HuH-7.5 (cell line): Measurements from ENCODE around the gene MYO5B.

Experiments
- DNase-seq: peaks from one replicate; pipeline ENCODE4 v3.0.0; 2011; ENCODE audit warnings: low spot score

The MYO5B gene

DNA sequence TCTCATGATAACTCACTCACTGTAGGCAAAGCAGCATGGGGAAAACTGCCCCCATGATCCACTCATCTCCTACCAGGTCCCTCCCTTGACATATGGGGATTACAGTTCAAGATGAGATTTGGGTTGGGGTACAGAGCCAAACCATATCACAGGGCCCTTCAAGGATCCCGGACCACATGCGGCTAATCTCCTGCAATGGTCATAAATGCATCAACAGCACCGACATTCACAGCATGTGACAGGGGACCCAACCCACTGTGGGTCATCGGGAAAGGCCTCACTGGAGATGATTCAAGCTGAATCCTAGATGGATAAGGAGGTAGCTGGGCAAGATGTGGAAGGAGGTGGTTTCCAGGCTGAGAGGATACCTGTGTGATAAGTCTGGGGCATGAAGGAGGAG is 129.4 kb downstream of the MYO5B start:
- no peak for DNase-seq

DNA sequence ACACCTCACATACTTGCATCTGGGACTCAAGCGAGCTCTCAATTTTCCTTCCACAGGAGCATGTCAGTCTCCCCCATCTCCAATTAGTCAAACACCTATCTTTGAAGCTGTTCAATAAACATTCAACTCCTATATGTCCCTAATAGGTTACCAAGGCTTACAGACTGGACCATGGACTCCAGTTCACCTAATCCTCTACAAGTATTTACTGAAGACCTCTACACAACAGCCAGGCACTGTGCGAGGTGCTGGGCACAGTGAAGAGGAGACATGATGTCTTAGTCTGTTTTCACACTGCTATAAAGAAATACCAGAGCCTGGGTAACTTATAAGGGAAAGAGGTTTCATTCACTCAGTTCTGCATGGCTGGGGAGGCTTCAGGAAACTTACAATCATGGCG is 129.9 kb downstream of the MYO5B start:
- DNase-seq, result no peak

DNA sequence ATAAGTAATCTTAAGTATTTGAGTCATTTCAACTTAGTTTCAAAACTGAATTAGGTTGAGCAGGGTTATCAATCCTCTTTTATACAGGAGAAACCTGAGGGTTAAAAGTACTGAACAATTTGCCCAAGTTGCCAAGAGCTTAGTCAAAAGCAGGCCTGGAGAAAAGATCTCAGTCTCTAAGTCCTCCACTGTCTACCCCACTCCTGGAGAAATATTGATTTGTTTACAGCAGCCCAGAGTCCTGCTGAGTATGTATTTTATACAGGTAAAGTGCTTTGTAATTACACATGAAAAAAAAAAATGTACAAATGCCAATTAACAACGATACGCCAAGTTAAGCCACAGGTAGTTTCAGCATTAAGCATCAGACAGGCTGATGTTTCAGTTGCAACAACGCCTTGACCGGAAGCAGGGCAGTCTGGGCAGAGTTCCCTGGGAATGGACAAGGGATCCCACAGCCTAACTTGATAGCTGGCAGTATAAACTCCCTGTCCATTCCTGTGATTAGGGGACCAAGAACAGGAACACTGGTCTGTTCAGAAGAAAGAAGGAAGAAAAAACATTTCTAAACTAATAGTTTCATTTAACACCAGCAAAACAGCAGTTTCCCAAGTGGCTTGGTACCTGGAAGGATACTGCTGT is 132.9 kb downstream of the MYO5B start:
- no peak for DNase-seq

DNA sequence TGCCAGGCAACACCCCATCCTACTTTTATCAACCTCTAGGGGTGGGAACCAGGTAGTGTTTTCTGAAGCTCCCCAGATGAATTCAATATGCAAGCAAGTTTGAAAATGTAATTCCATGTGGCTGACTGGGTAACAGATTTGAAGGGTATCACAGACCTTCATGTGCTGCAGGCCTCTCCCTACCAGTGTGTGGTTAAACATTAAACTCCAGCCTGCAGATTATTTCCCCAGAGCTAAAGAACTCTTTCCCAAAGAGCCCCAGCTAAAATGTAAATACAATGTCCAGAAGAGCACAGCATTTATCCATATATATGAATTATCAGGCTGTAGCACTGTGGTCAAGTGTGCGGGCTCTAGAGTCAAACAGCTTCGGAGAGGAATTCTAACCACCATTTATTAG is 134.1 kb downstream of the MYO5B start:
- no peak for DNase-seq

DNA sequence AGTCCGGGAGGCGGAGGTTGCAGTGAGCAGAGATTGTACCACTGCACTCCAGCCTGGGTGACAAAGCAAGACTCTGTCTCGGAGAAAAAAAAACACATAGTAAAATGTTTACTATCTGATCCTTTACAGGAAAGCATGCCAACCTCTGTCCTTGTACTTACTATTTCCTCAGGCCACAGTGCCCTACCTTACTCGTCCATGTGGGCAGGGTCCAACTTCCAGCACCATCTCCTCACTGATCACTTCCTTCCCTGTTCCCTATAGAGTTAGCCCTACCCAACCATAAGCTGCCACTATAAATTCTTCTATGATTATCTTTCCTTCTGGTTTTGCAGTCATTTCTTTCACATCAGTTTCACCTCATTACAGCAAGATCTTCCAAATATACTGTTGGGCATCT is 136.2 kb downstream of the MYO5B start:
- no peak for DNase-seq

DNA sequence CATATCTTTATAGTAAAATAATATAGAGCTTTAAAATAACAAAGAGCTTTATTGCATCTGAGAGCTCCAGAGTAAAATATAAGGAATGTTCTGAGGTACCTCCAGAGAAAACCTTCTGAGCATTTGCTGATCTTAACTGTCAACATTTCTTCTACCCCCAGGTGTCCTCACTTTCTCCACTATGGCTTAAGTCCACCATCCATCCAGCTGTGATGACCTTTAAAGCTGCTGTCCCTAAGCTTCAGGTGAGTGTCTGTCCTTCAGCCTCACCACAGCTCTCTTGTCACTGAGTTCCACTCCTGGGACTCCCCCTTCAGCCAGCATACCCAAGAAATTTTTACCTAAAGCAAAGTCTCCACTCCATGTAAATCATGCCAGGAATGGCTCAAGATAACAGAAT is 137.9 kb downstream of the MYO5B start:
- DNase-seq, result no peak

DNA sequence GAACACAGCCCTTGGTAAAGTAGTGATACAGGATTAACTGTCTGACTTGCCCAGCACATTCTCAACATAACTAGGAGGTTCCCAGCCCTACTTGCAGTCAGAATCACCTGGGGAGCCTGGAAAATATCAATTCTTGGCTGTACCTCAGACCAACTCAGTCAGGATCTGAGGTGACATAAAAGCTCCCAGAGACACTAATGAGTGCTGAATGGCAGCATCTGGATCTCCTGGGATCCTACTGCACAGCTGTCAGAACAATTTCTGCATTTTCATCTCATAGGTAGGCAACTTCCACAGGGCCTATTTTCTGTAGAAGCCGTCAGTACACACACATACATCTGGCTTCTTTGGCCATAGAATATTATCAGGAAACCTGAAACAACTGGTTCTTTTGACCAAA is 138.8 kb downstream of the MYO5B start:
- DNase-seq, result no peak

DNA sequence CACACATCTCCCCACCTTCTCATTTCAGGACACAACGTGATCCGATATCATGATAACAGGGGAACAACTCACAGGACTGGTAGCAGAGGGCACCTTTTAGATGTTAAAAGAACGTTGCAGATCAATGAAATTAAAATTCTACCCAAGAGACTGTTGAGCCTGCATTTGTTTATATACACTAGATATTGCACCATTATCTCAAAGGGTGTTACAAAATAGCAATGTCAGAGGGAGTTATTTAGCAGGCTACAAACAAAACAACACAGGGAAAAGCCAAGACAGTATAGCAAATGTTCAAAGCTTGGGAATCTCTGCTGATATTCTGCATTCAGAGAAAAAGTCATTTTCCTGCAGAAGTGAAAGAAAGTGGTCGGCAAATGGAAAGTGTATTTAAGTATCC is 139.5 kb downstream of the MYO5B start:
- DNase-seq, result no peak

DNA sequence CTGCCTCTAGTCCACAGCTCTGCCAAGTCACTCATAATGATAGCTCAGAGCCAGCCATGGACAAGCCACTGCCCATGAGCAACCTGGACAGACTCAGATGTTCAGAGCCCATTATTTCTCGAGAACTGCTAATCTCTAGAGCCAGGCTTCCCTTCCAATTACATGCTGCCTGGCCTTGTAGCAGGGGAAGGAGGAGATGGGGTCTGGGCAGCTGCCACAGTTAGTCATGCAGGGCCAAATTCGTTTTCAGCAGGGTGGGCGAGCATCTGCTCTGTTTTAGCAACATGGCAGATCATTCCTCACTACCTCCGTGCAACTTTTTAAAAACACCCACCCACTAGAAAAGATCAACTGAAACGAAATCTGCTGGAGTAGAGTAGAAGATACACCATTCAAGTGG is 141.8 kb downstream of the MYO5B start:
- DNase-seq, result no peak

DNA sequence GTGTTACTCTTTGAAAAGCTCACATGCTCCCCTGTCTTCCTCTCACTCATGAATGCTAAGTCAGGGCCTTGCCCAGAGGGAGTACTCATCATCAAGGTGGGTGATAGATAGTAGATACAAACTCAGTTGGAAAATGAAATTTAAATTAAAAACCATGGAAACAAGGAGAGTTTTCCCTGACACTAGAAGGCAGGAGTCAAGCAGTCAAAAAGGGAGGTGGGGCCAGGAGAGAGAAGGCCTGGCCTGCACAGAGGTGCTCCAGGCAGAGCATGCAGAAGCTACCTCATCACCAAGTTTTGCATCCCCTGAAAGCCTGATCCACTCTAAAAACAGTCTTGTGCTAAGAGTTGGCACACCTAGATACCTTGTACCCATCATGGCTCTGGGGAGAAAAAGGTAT is 143.7 kb downstream of the MYO5B start:
- no peak for DNase-seq

DNA sequence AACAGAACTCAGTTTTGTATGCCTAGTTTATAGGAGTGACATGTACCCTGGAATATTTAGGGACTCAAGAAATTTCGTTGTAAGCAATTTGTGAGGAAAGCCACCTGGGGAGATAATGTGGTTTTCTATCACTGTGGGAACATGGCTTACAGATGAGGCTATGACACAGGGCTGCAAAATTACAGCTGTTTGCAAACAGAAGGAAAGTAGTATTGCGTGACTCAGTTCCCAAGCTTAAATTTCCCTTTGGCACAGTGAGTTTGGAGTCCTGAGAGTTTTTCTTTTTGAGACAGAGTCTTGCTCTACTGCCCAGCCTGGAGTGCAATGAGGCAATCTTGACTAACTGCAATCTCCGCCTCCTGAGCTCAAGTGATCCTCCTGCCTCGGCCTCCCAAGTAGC is 149.8 kb downstream of the MYO5B start:
- no peak for DNase-seq

DNA sequence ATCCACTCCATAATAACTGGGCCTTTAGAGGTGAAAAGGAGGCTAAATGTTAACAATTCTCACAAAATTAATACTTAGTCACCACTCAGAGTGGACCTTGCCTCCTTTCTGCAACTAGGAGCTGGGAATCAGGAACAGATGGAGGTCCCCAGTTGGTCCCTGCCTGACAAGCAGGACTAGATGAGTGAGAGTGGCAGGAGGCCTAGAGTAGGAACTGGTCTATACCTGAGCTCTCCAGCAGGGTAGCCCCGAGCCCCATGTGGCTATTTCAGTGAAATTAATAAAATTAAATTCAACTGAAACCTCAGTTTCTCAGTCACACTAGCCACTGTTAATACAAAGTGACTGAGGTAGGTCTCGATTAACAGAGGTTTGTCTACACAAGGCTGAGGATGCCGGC is 150.5 kb downstream of the MYO5B start:
- no peak for DNase-seq

DNA sequence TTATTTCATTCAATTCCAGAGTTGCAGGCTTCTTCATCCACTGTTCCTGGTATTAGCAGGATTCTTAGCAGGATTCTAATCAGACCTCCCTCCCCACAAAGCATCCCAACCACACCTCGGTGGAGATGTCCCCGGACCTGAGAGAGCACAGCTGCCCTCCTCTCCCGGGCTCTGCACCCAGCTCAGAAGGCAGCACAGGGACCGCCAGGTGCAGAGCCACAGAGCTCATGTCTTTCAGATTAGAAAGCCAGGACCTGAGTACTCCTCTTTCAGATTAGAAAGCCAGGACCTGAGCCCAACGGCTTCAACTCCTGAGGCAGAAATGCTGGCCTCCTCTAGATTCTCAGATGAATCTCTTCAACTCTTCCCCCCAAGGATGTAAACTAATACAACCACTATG is 152.3 kb downstream of the MYO5B start:
- DNase-seq, result no peak

DNA sequence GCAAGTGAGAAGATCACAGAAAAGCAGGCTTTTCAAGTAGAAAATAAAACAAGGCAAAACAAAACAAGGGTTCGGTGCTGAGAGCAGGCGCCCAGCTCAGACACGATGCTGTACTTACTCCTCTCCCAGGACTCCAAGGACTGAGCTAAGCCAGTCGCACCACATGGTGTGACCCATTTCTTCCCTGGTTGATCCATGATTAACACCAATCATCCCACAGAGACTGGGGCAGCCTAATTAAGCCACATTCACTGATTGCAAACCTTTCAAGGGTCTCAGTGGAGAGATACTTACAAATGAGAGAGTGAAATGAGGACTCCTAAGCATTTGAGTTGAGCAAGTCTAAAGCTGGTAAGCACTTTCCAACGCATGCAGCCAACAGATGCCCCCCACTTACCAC is 155.2 kb downstream of the MYO5B start:
- no peak for DNase-seq

DNA sequence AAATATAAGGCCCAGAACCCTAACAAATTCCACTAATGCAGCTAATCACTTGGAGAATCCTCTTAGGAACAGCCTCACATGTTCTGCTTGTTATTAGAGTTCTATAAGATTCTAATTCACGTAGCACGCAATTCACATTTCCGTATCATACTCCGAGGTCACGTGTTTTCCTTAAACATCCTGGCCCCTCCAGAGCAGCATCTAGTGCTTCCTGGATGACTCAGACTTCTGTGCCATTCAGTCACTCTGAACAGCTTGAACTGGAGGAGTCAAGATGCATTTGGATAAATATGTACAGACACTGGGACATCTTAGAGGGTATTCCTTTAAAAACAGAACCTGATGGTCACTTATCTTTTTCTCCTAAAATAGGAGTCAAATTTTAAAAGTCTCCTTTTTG is 156.5 kb downstream of the MYO5B start:
- DNase-seq, result no peak

DNA sequence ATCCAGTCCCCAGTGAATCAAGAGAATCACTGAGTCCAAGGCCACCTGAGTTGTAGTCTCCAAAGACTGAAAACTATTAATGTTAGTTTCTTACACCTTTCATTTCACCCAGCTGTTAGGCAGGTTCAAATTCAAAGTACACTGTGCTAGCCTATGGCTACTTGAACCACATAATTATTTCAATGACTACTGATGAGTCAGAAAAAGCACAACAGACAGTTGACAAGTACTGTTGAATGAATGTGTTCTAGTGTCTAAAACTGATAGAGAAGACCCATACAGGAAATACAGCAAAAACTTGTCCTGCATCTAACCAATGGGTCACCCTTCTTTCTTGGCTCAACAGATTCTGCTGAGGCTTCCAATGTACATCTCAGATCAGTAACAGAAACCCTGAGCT is 160.9 kb downstream of the MYO5B start:
- no peak for DNase-seq

DNA sequence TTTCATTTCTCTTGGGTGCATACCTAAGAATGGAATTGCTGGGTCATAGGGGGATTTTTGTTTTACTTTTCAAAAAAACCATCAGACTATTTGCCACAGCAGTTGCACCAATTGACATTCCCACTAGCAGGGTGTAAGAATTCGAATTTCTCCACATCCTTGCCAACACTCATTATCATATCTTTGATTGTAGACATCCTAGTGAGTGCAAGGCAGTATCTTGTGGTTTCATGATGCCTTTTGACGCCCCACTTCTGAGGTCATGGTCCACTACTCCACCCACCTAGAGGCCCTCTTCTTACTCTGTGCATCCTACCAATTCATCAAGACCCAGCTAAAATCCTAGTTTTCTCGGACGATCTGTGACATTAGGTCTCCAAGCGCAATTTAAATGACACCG is 161.9 kb downstream of the MYO5B start:
- no peak for DNase-seq

DNA sequence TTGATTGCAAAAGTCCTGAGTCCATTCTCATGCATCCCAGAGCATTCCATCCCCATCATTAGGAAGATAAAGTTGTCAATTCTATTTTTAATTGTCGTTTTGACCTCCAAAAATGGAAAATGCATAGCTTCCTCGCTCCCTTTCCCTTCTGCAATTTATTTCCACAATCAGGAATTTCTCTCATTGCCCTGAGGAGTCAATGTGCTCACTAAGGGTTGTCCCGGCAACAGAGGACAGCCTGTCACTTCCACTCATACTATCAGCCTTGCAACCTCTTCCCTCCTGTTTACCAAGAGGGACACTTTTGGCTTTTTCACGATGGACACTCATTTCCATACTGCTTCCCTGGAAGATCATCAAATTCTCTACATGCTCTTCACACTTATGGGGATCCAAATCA is 164.8 kb downstream of the MYO5B start:
- no peak for DNase-seq

DNA sequence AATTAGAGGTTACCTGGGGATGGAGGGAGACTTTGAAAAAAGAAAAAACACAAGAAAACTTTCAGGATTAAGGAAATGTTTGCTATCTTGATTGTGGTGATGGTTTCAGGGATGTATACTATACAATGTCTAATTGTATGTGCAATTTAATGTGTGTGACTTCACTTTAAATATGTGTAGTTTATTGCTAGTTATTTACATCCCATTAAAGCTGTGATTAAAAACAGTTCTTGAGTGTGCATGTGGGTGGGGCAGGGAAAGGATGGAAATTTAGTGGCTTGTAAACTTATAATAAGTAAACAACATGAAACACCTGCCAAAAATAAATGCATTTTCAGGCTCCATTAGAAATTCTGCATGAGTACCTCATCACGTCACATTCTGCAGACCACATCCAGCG is 167.0 kb downstream of the MYO5B start:
- no peak for DNase-seq

DNA sequence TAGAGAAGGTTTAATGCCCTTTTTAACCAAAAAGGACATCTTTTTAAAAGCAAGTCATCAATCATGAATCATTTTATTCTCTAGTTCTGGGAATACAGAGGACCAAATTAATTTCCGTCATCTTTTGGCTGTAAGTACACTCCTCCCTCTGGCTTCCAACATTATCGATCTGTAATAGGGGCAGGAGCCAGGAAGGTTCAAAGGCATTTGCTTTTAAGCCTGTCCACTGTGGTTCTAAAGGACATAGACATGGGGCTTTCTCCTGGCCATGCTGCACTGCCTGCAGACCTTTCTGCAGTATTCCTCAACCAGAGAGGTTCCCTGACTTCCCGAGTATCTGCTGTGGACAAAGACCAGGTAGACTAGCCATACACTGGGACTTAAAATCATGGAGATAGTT is 170.5 kb downstream of the MYO5B start:
- DNase-seq, result no peak

DNA sequence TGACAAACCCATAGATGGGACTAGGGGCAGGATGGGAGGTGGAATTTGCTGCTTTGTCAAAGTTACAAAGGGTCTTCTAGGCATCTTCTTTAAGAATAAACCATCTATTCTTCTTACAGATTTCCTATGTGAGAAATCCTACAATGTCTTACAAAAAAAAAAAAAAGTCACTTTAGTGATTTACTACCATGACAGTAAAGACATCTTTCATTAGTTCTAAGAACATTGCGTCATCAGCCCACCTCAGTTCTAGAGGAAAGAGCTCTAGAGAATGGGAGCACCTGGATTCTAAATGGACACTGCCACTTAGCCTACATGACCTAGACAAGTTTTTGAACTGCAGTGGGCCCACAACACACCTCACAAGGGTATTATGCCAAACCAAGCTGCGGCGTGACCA is 172.0 kb downstream of the MYO5B start:
- DNase-seq, result no peak

DNA sequence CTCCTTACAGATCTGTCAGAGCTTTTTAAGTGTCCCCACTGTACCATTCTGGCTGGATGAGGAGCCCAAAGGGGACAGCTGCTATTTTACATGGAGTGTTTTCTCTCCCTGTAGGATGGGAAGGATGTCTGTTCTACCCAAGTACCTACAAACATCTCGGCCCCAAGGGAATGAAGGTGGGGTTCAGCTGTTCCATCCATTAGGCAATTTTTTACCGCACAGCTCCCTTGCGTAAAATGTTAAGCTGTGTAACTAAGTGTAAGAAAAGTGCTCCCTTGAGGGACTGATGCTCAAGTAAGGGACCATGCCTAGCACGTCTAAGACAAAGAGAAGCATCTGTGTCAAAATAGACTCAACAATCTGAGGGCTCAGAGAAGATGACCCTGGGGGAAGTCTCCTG is 180.3 kb downstream of the MYO5B start:
- no peak for DNase-seq

DNA sequence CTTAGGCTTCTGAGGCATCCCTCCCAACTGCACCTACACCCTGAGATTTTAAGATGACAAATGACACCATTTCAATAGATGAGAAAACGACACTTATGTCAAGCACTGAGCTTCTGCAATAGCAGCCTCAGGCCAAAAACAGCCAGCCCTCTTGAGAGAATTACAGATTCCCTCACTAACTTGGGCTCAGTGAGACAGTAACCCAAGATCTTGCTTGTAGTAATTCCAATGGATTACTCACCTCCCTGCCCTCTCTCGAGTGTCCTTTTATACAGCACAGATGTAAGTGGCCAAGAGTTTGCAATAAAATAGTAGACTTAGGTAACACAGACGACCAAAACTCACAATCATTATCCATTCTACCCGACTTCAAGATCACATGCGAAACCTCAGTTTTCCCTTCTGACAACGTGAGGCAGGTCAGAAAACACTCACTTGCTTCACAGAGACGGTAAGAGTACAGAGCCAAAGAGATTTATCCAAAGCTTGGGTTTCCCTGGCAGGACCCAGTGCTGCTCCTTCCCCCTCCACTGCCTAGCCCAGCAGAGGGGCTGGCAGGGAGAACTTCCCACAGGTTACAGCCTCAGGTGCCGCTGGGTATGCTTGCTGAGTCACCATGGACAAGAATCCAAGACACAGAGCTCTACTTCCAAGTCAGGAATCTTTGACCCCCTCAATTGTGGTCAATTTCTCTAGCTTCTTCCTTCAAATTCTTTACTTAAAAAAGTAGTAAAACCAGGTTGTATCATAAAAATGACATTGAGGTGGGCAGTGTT is 181.4 kb downstream of the MYO5B start:
- DNase-seq, result no peak

DNA sequence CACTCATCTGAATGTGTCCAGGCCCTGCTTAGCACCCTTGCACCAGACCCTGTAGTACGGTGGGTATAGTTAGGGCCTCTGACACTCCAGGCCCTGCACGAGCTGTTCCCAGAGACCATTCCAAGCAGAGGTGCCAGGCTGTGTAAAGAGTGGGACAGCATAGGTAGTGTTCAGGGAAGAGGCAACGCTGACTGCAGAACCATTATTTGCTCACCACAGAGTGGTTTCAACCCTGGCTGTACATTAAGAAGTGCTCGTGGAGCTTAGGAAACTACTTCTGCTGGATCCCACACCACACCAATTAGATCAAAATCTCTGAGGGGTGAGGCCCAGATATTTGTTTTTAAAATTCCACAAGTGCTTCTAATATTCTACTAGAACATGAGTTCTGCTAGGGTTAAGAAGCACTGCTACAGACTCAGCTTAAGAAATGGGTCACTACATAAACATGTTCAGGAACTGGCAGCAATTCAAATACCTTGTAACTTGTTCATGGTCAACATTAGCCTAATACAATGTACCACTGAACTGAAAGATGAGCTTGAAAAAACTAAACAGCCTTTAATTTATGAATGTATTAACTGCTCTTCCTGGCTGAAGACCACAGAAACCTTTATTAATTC is 183.0 kb downstream of the MYO5B start:
- DNase-seq, result no peak
